ENCODE data around the gene KRI1.
"Not testable (repeated sequence)": the region's sequence is repeated elsewhere in the genome, so short reads cannot be mapped to it uniquely, and the experiment has no call there.

The KRI1 gene

GRCh38 chr19:10577951-10578350, 12.1 kb upstream of the KRI1 start:
- DNase-seq (ENCODE audit: low spot score), result no peak
- no peak for TF ChIP-seq CTCF (IDR thresholded peaks at IDR 0.05; ENCODE audit: extremely low read depth, insufficient read depth, missing control alignments)
- in situ Hi-C loops (cut with MboI; ENCODE audit: low pct_unique_long_range_greater_than_20kb, low sequenced_read_pairs, unreplicated experiment), result no loop called here

- in situ Hi-C loops (cut with MboI; ENCODE audit: low pct_unique_long_range_greater_than_20kb, low sequenced_read_pairs, unreplicated experiment), result no loop called here
- TF ChIP-seq CTCF (IDR thresholded peaks at IDR 0.05; ENCODE audit: extremely low read depth, insufficient read depth, missing control alignments), result no peak
- no peak for DNase-seq (ENCODE audit: low spot score)
Measured at GRCh38 chr19:10575011-10575716, 9.4 kb upstream of the KRI1 start.

GRCh38 chr19:10574462-10574861, 8.7 kb upstream of the KRI1 start:
- in situ Hi-C loops (cut with MboI; ENCODE audit: low pct_unique_long_range_greater_than_20kb, low sequenced_read_pairs, unreplicated experiment), result no loop called here
- DNase-seq (ENCODE audit: low spot score), result no peak
- TF ChIP-seq CTCF (IDR thresholded peaks at IDR 0.05; ENCODE audit: extremely low read depth, insufficient read depth, missing control alignments), result no peak

- DNase-seq (ENCODE audit: low spot score); in situ Hi-C loops (cut with MboI; ENCODE audit: low pct_unique_long_range_greater_than_20kb, low sequenced_read_pairs, unreplicated experiment): not testable (repeated sequence)
Measured at GRCh38 chr19:10573793-10574192, 8.0 kb upstream of the KRI1 start.

GRCh38 chr19:10568826-10569651, 3.2 kb upstream of the KRI1 start, which contains the start of gene CDKN2D:
TSS of gene CDKN2D (minus strand) at chr19:10568979. CDS start at chr19:10568653, 326 bp downstream.
- in situ Hi-C loops (cut with MboI; ENCODE audit: low pct_unique_long_range_greater_than_20kb, low sequenced_read_pairs, unreplicated experiment), result no loop called here

GRCh38 chr19:10568062-10568825, 2.4 kb upstream of the KRI1 start:
- DNase-seq (ENCODE audit: low spot score), result peak; percentile 5
- in situ Hi-C loops (cut with MboI; ENCODE audit: low pct_unique_long_range_greater_than_20kb, low sequenced_read_pairs, unreplicated experiment), result no loop called here
- TF ChIP-seq CTCF (IDR thresholded peaks at IDR 0.05; ENCODE audit: extremely low read depth, insufficient read depth, missing control alignments), result no peak

More at GRCh38 chr19:10568826-10569651, 3.2 kb upstream of the KRI1 start, which contains the start of gene CDKN2D:
- DNase-seq (ENCODE audit: low spot score), result peak; percentile 91
- TF ChIP-seq CTCF (IDR thresholded peaks at IDR 0.05; ENCODE audit: extremely low read depth, insufficient read depth, missing control alignments), result no peak
